Activated T-helper 2 cell treated with anti-CD3 and anti-CD28 coated beads, Interferon-gamma antibody, Interleukin-2, Interleukin-4, amounts not matched to agents 10 μg/mL and 5 μg/mL and 100 μg/mL, durations not matched to agents 14 hours and 24 hours and 36 hours (primary cell): ENCODE data around the gene RUFY1. TPM values are rescaled to one million over a fixed set of nuclear protein-coding genes. Genes with fewer than 3 reads are reported as not detected.
A peak's percentile ranks its signal among the peaks of the same experiment; 100 is the strongest.
"Not testable (repeated sequence)": the region's sequence is repeated elsewhere in the genome, so short reads cannot be mapped to it uniquely, and the experiment has no call there.

Experiments
- DNase-seq: peaks from one replicate; pipeline ENCODE4 v3.0.0; 2021; ENCODE audit warnings: low spot score
- H3K27ac Mint-ChIP-seq: one replicate; pipeline ENCODE4 v1.8.0; 2021; ENCODE audit warnings: mixed read lengths
- H3K27me3 Mint-ChIP-seq: one replicate; pipeline ENCODE4 v1.8.0; 2021; ENCODE audit warnings: low read depth, mixed read lengths
- H3K36me3 Mint-ChIP-seq: one replicate; pipeline ENCODE4 v1.8.0; 2021; ENCODE audit warnings: low read depth, mixed read lengths
- H3K4me1 Mint-ChIP-seq: one replicate; pipeline ENCODE4 v1.8.0; 2021; ENCODE audit warnings: low read depth, mixed read lengths
- H3K4me3 Mint-ChIP-seq: one replicate; pipeline ENCODE4 v1.8.0; 2021; ENCODE audit warnings: low read depth, mild to moderate bottlenecking, moderate library complexity, mixed read lengths
- H3K9me3 Mint-ChIP-seq: one replicate; pipeline ENCODE4 v1.8.0; 2021; ENCODE audit warnings: mixed read lengths
- intact Hi-C: fragments of 100-400 bp; cut with micrococcal nuclease; formaldehyde crosslinking; loops from one replicate; pipeline ENCODE4 v1.15.1; 2023
- total RNA-seq: library from RNA; stranded (reverse); gene quantifications from 2 replicates; pipeline ENCODE4 v1.2.3, GENCODE V29; 2022

The RUFY1 gene
- total RNA-seq = 40.2 and 42.0 TPM in 2 replicates

DNA sequence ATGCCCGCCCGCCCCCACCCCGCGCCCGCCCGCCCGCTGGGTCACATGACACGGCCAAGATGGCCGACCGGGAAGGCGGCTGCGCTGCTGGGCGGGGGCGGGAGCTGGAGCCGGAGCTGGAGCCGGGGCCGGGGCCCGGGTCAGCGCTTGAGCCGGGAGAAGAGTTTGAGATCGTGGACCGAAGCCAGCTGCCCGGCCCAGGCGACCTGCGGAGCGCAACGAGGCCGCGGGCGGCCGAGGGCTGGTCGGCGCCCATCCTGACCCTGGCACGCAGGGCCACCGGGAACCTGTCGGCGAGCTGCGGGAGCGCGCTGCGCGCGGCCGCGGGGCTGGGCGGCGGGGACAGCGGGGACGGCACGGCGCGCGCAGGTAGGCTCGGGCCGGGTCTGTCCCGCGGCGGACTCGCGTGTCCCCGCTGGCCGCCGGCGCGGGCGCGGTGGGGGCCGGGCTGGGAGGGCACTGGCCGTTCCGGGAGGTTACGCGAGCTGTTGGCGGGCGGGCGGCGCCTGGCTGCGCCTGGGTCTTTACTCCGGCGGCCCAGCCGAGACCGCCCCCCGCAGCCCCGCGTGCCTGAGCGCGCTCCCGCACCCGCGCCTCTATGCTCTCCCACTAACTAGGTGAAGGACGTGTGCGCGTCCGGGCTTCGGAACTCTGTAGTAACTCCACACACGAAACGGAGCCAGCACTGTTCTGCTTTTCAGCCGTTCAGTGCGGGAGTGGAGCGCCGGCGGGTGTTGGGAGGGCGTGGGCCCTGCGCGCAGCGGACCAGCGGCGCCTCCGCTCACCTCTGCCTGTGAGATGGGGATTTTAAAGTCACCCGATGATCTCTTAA lies at the start of gene RUFY1:
TSS of gene RUFY1 (plus strand) at position 44 of the 832 bp plus-strand sequence. CDS start at position 60, 16 bp downstream.
- intact Hi-C loops = loop anchor here (1.0 to 10.0 kb wide), 8 partner anchors 9 to 944 kb away; partner anchors contain the start of genes CANX, CLK4, CNOT6 and HNRNPH1
- Mint-ChIP-seq H3K27ac (peak within 1 kb of the TSS; percentile 100), H3K9me3 (no peaks in the 10 kb centered on the region), H3K27me3 (no peaks in the 10 kb centered on the region), H3K4me1 (peaks cover 22% of the 10 kb centered on the region), H3K4me3 (peak within 1 kb of the TSS; percentile 98), H3K36me3 (peaks cover 16% of the 10 kb centered on the region)
- peak; percentile 82 for DNase-seq

DNA sequence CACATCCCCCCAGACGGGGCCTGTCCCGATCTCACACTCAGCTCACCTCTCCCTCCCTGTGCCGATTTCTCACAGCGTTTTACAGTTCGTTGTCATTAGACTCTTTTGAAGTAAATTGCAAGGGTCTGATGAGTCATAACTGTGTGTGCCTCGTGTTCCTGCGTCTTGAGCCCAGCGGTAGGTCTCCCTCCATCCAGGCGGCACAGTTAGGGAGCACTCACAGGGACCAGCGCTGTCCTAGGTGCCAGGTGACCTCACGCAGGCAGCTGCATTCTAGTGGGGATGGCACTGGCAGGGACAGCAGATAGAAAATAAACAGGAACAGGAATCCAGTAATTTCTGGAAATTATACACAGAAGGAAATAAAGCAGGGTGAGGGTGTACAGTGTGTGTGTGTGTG lies 48.4 kb upstream of the RUFY1 start:
- intact Hi-C loops, H3K4me3 Mint-ChIP-seq: not testable (repeated sequence)

DNA sequence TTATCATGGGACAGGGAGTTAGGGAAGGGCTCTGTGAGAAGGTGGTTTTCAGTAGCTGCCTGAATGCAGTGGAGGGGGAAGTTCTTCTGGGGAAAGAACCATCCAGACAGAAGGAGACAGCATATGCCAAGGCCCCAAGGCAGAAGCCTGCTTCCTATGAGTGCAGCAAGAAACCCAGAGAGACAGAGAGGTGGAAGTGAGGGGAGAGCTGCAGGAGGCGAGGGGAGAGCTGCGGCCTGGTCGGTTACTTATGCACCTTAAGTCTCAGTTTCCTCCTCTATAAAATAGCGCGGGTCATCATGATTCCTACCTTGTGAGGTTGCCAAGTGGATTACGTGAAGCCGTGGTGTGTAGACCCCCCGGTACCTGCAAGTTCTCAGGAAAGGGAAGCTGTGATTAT lies 47.9 kb upstream of the RUFY1 start:
- H3K27me3 Mint-ChIP-seq, H3K4me1 Mint-ChIP-seq, DNase-seq, H3K9me3 Mint-ChIP-seq, intact Hi-C loops, H3K27ac Mint-ChIP-seq, H3K36me3 Mint-ChIP-seq, H3K4me3 Mint-ChIP-seq: not testable (repeated sequence)

More for the DNA sequence above, 48.4 kb upstream of the RUFY1 start:
- H3K27me3 Mint-ChIP-seq, H3K9me3 Mint-ChIP-seq, H3K27ac Mint-ChIP-seq, DNase-seq, H3K36me3 Mint-ChIP-seq, H3K4me1 Mint-ChIP-seq: not testable (repeated sequence)

GRCh38 chr5:179504191-179504590 lies 46.2 kb upstream of the RUFY1 start:
- no peaks in the 10 kb centered on the region for H3K27me3 Mint-ChIP-seq
- H3K4me3 Mint-ChIP-seq = no peak overlapping the region
- H3K9me3 Mint-ChIP-seq = no peaks in the 10 kb centered on the region
- intact Hi-C loops = no loop called here
- no peaks in the 10 kb centered on the region for H3K36me3 Mint-ChIP-seq
- no peak for DNase-seq
- H3K4me1 Mint-ChIP-seq = peaks cover 3% of the 10 kb centered on the region
- H3K27ac Mint-ChIP-seq = no peak overlapping the region

GRCh38 chr5:179504600-179505396 lies 45.6 kb upstream of the RUFY1 start:
- no peak for DNase-seq
- Mint-ChIP-seq H3K27ac (no peak overlapping the region), H3K27me3 (no peaks in the 10 kb centered on the region), H3K4me1 (peaks cover 9% of the 10 kb centered on the region), H3K36me3 (no peaks in the 10 kb centered on the region), H3K9me3 (no peaks in the 10 kb centered on the region), H3K4me3 (no peak overlapping the region)
- intact Hi-C loops = no loop called here

DNA sequence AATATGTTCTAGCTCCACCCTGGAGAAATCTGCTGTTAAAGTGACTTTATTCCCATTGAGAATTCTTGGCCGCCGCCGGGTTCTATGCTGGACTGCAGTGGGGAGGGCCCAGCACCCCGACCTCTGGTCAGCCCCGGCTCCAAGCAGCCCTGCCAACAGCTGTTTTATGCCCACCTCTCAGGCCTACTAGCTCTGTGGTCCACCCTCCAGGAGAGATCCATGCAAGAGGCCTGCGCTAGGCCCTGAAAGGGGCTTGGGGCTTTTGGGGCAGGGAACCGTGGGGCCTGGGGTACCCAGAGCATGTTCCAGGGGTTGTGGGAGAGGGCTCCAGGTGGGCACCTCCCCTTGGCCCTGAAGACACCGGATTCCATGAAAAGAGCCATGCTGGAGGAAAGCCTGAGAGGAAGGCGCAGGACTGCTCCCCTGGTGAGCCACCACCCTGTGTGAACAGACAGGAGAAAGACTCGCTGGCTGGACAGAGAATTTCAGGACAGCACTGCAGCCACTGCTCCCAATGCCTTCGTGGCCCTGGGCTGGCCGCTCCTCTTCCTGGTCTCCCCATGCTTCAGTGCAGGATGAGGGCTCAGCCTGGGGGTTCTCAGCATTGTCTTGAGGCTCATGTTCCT lies 44.6 kb upstream of the RUFY1 start:
- Mint-ChIP-seq H3K27me3 (no peaks in the 10 kb centered on the region), H3K27ac (no peak overlapping the region), H3K9me3 (no peaks in the 10 kb centered on the region), H3K36me3 (no peaks in the 10 kb centered on the region), H3K4me3 (no peak overlapping the region), H3K4me1 (peaks cover 12% of the 10 kb centered on the region)
- DNase-seq = no peak
- intact Hi-C loops = no loop called here

- no peak for DNase-seq
- H3K36me3 Mint-ChIP-seq = no peaks in the 10 kb centered on the region
- no peak overlapping the region for H3K4me3 Mint-ChIP-seq
- H3K27me3 Mint-ChIP-seq = no peaks in the 10 kb centered on the region
- no peak overlapping the region for H3K27ac Mint-ChIP-seq
- peaks cover 12% of the 10 kb centered on the region for H3K4me1 Mint-ChIP-seq
- intact Hi-C loops = no loop called here
- no peaks in the 10 kb centered on the region for H3K9me3 Mint-ChIP-seq
Observed at GRCh38 chr5:179509239-179509638, 41.1 kb upstream of the RUFY1 start.

- H3K4me1 Mint-ChIP-seq = peaks cover 12% of the 10 kb centered on the region
- no peaks in the 10 kb centered on the region for H3K9me3 Mint-ChIP-seq
- no peaks in the 10 kb centered on the region for H3K36me3 Mint-ChIP-seq
- no peaks in the 10 kb centered on the region for H3K27me3 Mint-ChIP-seq
- no peak overlapping the region for H3K4me3 Mint-ChIP-seq
- H3K27ac Mint-ChIP-seq = no peak overlapping the region
- intact Hi-C loops = no loop called here
- no peak for DNase-seq
Observed at GRCh38 chr5:179509845-179510244, 40.5 kb upstream of the RUFY1 start.

DNA sequence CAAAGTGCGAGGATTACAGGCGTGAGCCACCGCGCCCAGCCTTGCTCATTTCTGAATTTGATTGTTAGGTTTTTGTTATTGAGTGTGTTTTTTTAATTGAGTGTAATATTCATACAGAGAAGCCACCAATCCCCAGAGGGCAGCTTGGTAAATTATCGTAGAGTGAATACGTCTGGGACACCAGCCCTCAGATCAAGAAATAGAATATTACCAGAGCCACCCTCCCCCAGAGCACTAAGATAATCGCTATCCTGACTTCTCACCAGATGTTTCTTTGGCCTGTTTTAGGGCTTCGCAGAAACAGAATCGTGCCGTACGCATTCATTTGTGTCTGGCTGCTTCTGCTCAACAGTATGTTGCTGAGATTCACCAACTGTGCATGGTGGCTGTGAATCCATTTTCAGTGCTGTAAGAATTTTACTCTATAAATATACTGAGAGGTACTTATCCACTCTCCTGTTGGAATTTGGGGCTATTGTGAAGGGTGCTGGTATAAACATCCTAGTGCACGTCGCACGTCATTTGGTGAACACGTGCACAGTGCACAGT lies 37.8 kb upstream of the RUFY1 start:
- H3K4me1 Mint-ChIP-seq = peaks cover 12% of the 10 kb centered on the region
- no peaks in the 10 kb centered on the region for H3K27me3 Mint-ChIP-seq
- DNase-seq = no peak
- no peak overlapping the region for H3K27ac Mint-ChIP-seq
- no peaks in the 10 kb centered on the region for H3K9me3 Mint-ChIP-seq
- intact Hi-C loops = no loop called here
- H3K36me3 Mint-ChIP-seq = no peaks in the 10 kb centered on the region
- no peak overlapping the region for H3K4me3 Mint-ChIP-seq

- intact Hi-C loops, H3K27me3 Mint-ChIP-seq, DNase-seq, H3K36me3 Mint-ChIP-seq, H3K4me1 Mint-ChIP-seq, H3K27ac Mint-ChIP-seq, H3K9me3 Mint-ChIP-seq, H3K4me3 Mint-ChIP-seq: not testable (repeated sequence)
Observed at GRCh38 chr5:179515501-179515900, 34.9 kb upstream of the RUFY1 start.

- intact Hi-C loops = no loop called here
- no peaks in the 10 kb centered on the region for H3K9me3 Mint-ChIP-seq
- no peak overlapping the region for H3K4me3 Mint-ChIP-seq
- no peak for DNase-seq
- peaks cover 3% of the 10 kb centered on the region for H3K27me3 Mint-ChIP-seq
- H3K27ac Mint-ChIP-seq = no peak overlapping the region
- H3K36me3 Mint-ChIP-seq = no peaks in the 10 kb centered on the region
- peaks cover 2% of the 10 kb centered on the region for H3K4me1 Mint-ChIP-seq
Observed at GRCh38 chr5:179516221-179516620, 34.1 kb upstream of the RUFY1 start.

- H3K9me3 Mint-ChIP-seq, intact Hi-C loops, H3K4me3 Mint-ChIP-seq, H3K27me3 Mint-ChIP-seq, DNase-seq, H3K4me1 Mint-ChIP-seq, H3K36me3 Mint-ChIP-seq, H3K27ac Mint-ChIP-seq: not testable (repeated sequence)
Observed at GRCh38 chr5:179517746-179518145, 32.6 kb upstream of the RUFY1 start.
